Prostate gland (tissue), 2 donors: Measurements from ENCODE around the gene GJB5. TPM values are rescaled to one million over a fixed set of nuclear protein-coding genes. Genes with fewer than 3 reads are reported as not detected.

Experiments
- DNase-seq: peaks from one replicate; pipeline ENCODE4 v3.0.0-alpha.2; 2019; ENCODE audit warnings: low spot score
- H3K27ac ChIP-seq, 2 donors: fragments of 200-600 bp; sonication (generic); 2 replicates each; pipeline ENCODE4 v1.5.1; 2017 to 2019
- H3K27me3 ChIP-seq: fragments of 200-600 bp; sonication (generic); replicated peaks from 2 replicates; pipeline ENCODE4 v1.5.1; 2019; ENCODE audit not compliant: insufficient read depth
- H3K36me3 ChIP-seq, 2 donors: fragments of 200-600 bp; sonication (generic); 1 replicate in 1 of 2; 2 replicates in 1 of 2; pipeline versions ENCODE4 v1.5.1 to v1.8.1; 2017 to 2019
- H3K4me1 ChIP-seq: fragments of 200-600 bp; sonication (generic); replicated peaks from 2 replicates; pipeline ENCODE4 v1.5.1; 2019
- H3K4me3 ChIP-seq, 2 donors: fragments of 200-600 bp; sonication (generic); 2 replicates each; pipeline ENCODE4 v1.5.1; 2017 to 2019
- H3K9me3 ChIP-seq: fragments of 200-600 bp; sonication (generic); 2 replicates; pipeline ENCODE4 v1.5.1; 2017
- CTCF ChIP-seq, 4 experiments: fragments of 200-600 bp in 2 of 4; fragments of 450-650 bp in 2 of 4; sonication (generic) in 2 of 4; IDR thresholded peaks; 1 replicate in 3 of 4; 2 replicates in 1 of 4; pipeline ENCODE4 v1.5.1; 2016 to 2019; ENCODE audit warnings: antibody characterized with exemption in 4 of 4, mild to moderate bottlenecking in 2 of 4, moderate library complexity in 2 of 4
- POLR2A ChIP-seq: fragments of 450-650 bp; IDR thresholded peaks from one replicate; pipeline ENCODE4 v1.6.1; 2016; ENCODE audit warnings: antibody characterized with exemption, mild to moderate bottlenecking
- POLR2AphosphoS5 ChIP-seq: sonication (generic); formaldehyde crosslinking; IDR thresholded peaks from one replicate; pipeline ENCODE4 v1.6.1; 2017; ENCODE audit warnings: antibody characterized with exemption
- WGBS: methylation state at CpG from one replicate; pipeline ENCODE4 v1.1.5; 2018; 5-methylcytosine and 5-hydroxymethylcytosine counted together
- intact Hi-C: fragments of 100-400 bp; cut with DNase I; formaldehyde crosslinking; loops from one replicate; pipeline ENCODE4 v1.14.2; 2022
- total RNA-seq, 2 donors: library from RNA; depleted of rRNA; stranded (reverse); fragments of >200 nt; gene quantifications; one replicate each; pipeline ENCODE4 v1.1.0, GENCODE V29; 2016

Gene GJB5
- total RNA-seq, 2 donors from 2014 or later: 6.5 to 6.9 TPM

GRCh38 chr1:34774957-34775356 is 20.1 kb downstream of the GJB5 start:
- WGBS: 82% methylated on average over 8 of the region's 8 CpGs
- intact Hi-C loops: no loop called here
- DNase-seq: no peak
- Histone ChIP-seq H3K4me3 (no peak overlapping the region), H3K36me3 (no peaks in the 10 kb centered on the region), H3K4me1 (no peaks in the 10 kb centered on the region), H3K9me3 (no peaks in the 10 kb centered on the region), H3K27ac (no peak overlapping the region), H3K27me3 (no peaks in the 10 kb centered on the region)
- TF ChIP-seq POLR2A (no peak), POLR2AphosphoS5 (no peak), CTCF (IDR thresholded peaks at IDR 0.05) (no peak)

GRCh38 chr1:34776911-34777310 is 22.1 kb downstream of the GJB5 start:
- no peaks in the 10 kb centered on the region for H3K27me3 ChIP-seq
- no peak overlapping the region for H3K27ac ChIP-seq
- peaks cover 6% of the 10 kb centered on the region for H3K4me1 ChIP-seq
- H3K9me3 ChIP-seq: no peaks in the 10 kb centered on the region
- no peak for DNase-seq
- intact Hi-C loops: no loop called here
- 61% methylated on average over 3 of the region's 3 CpGs for WGBS
- TF ChIP-seq POLR2AphosphoS5 (no peak), CTCF (IDR thresholded peaks at IDR 0.05) (no peak), POLR2A (no peak)
- H3K4me3 ChIP-seq: no peak overlapping the region
- H3K36me3 ChIP-seq: no peaks in the 10 kb centered on the region

- no peaks in the 10 kb centered on the region for H3K27me3 ChIP-seq
- TF ChIP-seq CTCF (IDR thresholded peaks at IDR 0.05) (no peak), POLR2AphosphoS5 (no peak), POLR2A (no peak)
- DNase-seq: no peak
- H3K27ac ChIP-seq: no peak overlapping the region
- H3K4me3 ChIP-seq: no peak overlapping the region
- WGBS: 64% methylated on average over 10 of the region's 10 CpGs
- H3K4me1 ChIP-seq: peaks cover 6% of the 10 kb centered on the region
- H3K9me3 ChIP-seq: no peaks in the 10 kb centered on the region
- intact Hi-C loops: no loop called here
- H3K36me3 ChIP-seq: no peaks in the 10 kb centered on the region
Observed at GRCh38 chr1:34777519-34778321, 22.9 kb downstream of the GJB5 start.

GRCh38 chr1:34778381-34778780 is 23.5 kb downstream of the GJB5 start:
- H3K4me1 ChIP-seq: peaks cover 6% of the 10 kb centered on the region
- TF ChIP-seq POLR2AphosphoS5 (no peak), CTCF (IDR thresholded peaks at IDR 0.05) (no peak), POLR2A (no peak)
- no peak overlapping the region for H3K27ac ChIP-seq
- intact Hi-C loops: no loop called here
- no peaks in the 10 kb centered on the region for H3K27me3 ChIP-seq
- 75% methylated on average over 6 of the region's 6 CpGs for WGBS
- H3K36me3 ChIP-seq: no peaks in the 10 kb centered on the region
- no peak for DNase-seq
- no peak overlapping the region for H3K4me3 ChIP-seq
- no peaks in the 10 kb centered on the region for H3K9me3 ChIP-seq

GRCh38 chr1:34779005-34779404 is 24.2 kb downstream of the GJB5 start:
- no peak overlapping the region for H3K27ac ChIP-seq
- H3K9me3 ChIP-seq: no peaks in the 10 kb centered on the region
- TF ChIP-seq POLR2AphosphoS5 (no peak), CTCF (IDR thresholded peaks at IDR 0.05) (no peak)
- H3K27me3 ChIP-seq: no peaks in the 10 kb centered on the region
- DNase-seq: no peak
- H3K4me3 ChIP-seq: no peak overlapping the region
- H3K4me1 ChIP-seq: peaks cover 6% of the 10 kb centered on the region
- intact Hi-C loops: no loop called here
- 90% methylated on average over 5 of the region's 5 CpGs for WGBS
- H3K36me3 ChIP-seq: no peaks in the 10 kb centered on the region
